Muscle of leg (tissue), 11 donors: Measurements from ENCODE around the gene TNFSF9. TPM values are rescaled to one million over a fixed set of nuclear protein-coding genes. Genes with fewer than 3 reads are reported as not detected.

Experiments
- DNase-seq: peaks from one replicate; pipeline ENCODE4 v3.0.0; 2013
- H3K27ac ChIP-seq: one replicate; pipeline ENCODE4 v1.5.1; 2013; ENCODE audit warnings: mild to moderate bottlenecking, low read length, control low read depth
- H3K27me3 ChIP-seq: one replicate; pipeline ENCODE4 v1.6.1; 2013; ENCODE audit warnings: low read length; ENCODE audit not compliant: control insufficient read depth, insufficient read depth
- H3K36me3 ChIP-seq: one replicate; pipeline ENCODE4 v1.6.1; 2013; ENCODE audit warnings: low read length; ENCODE audit not compliant: control insufficient read depth, insufficient read depth
- H3K4me1 ChIP-seq: one replicate; pipeline ENCODE4 v1.6.1; 2013; ENCODE audit warnings: low read length; ENCODE audit not compliant: control insufficient read depth, insufficient read depth
- H3K4me3 ChIP-seq: one replicate; pipeline ENCODE4 v1.5.1; 2013; ENCODE audit warnings: low read length, control low read depth
- H3K9me3 ChIP-seq: replicated peaks from 2 replicates; pipeline ENCODE4 v1.6.1; 2013; ENCODE audit warnings: low read depth, low read length; ENCODE audit not compliant: control insufficient read depth
- WGBS: methylation state at CpG from one replicate; pipeline ENCODE4 v1.1.5; 2013; ENCODE audit warnings: missing lambda C conversion rate; ENCODE audit not compliant: insufficient coverage; 5-methylcytosine and 5-hydroxymethylcytosine counted together
- polyA plus RNA-seq, 8 donors: library from polyadenylated mRNA; unstranded; fragments of 120-200 nt; gene quantifications; one replicate each; pipeline versions ENCODE4 v1.2.1 to v1.2.3, GENCODE V29; 2013; ENCODE audit warnings: inconsistent platforms in 1 of 8, low replicate concordance in 1 of 8; ENCODE audit not compliant: insufficient read length in 8 of 8, insufficient read depth in 1 of 8
- total RNA-seq: library from RNA; stranded (reverse); fragments of 120-200 nt; gene quantifications from one replicate; pipeline ENCODE4 v1.2.4, GENCODE V29; 2013

The TNFSF9 gene
- total and polyA plus RNA-seq, 9 donors = 0.23 to 1.3 (median 0.96) TPM

GRCh38 chr19:6509118-6509971 is 21.5 kb upstream of the TNFSF9 start:
- H3K4me1 ChIP-seq = no peaks in the 10 kb centered on the region
- no peaks in the 10 kb centered on the region for H3K9me3 ChIP-seq
- no peak overlapping the region for H3K27ac ChIP-seq

GRCh38 chr19:6510618-6511017 is 20.2 kb upstream of the TNFSF9 start:
- no peak for DNase-seq
- no peaks in the 10 kb centered on the region for H3K27me3 ChIP-seq
- H3K9me3 ChIP-seq = no peaks in the 10 kb centered on the region
- H3K36me3 ChIP-seq = no peaks in the 10 kb centered on the region
- H3K4me1 ChIP-seq = no peaks in the 10 kb centered on the region
- whole genome bisulfite sequencing = 77% methylated on average over 4 of the region's 7 CpGs
- H3K27ac ChIP-seq = no peak overlapping the region
- no peak overlapping the region for H3K4me3 ChIP-seq

More at GRCh38 chr19:6509118-6509971, 21.5 kb upstream of the TNFSF9 start:
- no peak for DNase-seq
- Histone ChIP-seq H3K4me3 (no peak overlapping the region), H3K27me3 (no peaks in the 10 kb centered on the region), H3K36me3 (no peaks in the 10 kb centered on the region)
- 80% methylated on average over 13 of the region's 20 CpGs for WGBS

- Histone ChIP-seq H3K4me1 (peaks cover 11% of the 10 kb centered on the region), H3K9me3 (no peaks in the 10 kb centered on the region), H3K36me3 (no peaks in the 10 kb centered on the region), H3K4me3 (no peak overlapping the region), H3K27me3 (no peaks in the 10 kb centered on the region), H3K27ac (no peak overlapping the region)
- WGBS = no CpG with 5 or more reads among the region's 9 CpGs
- no peak for DNase-seq
Observed at GRCh38 chr19:6514089-6514488, 16.7 kb upstream of the TNFSF9 start.

- no peak overlapping the region for H3K27ac ChIP-seq
- H3K4me3 ChIP-seq = no peak overlapping the region
- no peaks in the 10 kb centered on the region for H3K36me3 ChIP-seq
- peaks cover 11% of the 10 kb centered on the region for H3K4me1 ChIP-seq
- DNase-seq = no peak
- no peaks in the 10 kb centered on the region for H3K9me3 ChIP-seq
- no peaks in the 10 kb centered on the region for H3K27me3 ChIP-seq
- 81% methylated on average over 12 of the region's 15 CpGs for WGBS
Observed at GRCh38 chr19:6514926-6515544, 15.8 kb upstream of the TNFSF9 start.

GRCh38 chr19:6516018-6516658 is 14.7 kb upstream of the TNFSF9 start:
- peak overlapping the region; percentile 62 for H3K4me3 ChIP-seq
- peak overlapping the region; percentile 69 for H3K27ac ChIP-seq
- peaks cover 11% of the 10 kb centered on the region for H3K4me1 ChIP-seq
- no peaks in the 10 kb centered on the region for H3K9me3 ChIP-seq
- H3K36me3 ChIP-seq = no peaks in the 10 kb centered on the region
- DNase-seq = peak; percentile 94
- under 1% methylated on average over 25 of the region's 26 CpGs for WGBS
- H3K27me3 ChIP-seq = no peaks in the 10 kb centered on the region

GRCh38 chr19:6516659-6517291 is 14.1 kb upstream of the TNFSF9 start:
- Histone ChIP-seq H3K36me3 (no peaks in the 10 kb centered on the region), H3K4me3 (peak overlapping the region; percentile 62), H3K9me3 (no peaks in the 10 kb centered on the region), H3K4me1 (peaks cover 11% of the 10 kb centered on the region), H3K27ac (peak overlapping the region; percentile 69), H3K27me3 (no peaks in the 10 kb centered on the region)
- DNase-seq = peak; percentile 90
- 2% methylated on average over 16 of the region's 38 CpGs for WGBS

- no peak for DNase-seq
- H3K9me3 ChIP-seq = no peaks in the 10 kb centered on the region
- no peaks in the 10 kb centered on the region for H3K36me3 ChIP-seq
- WGBS = 58% methylated on average over 8 of the region's 14 CpGs
- no peak overlapping the region for H3K27ac ChIP-seq
- no peaks in the 10 kb centered on the region for H3K27me3 ChIP-seq
- no peak overlapping the region for H3K4me3 ChIP-seq
- H3K4me1 ChIP-seq = peaks cover 11% of the 10 kb centered on the region
Observed at GRCh38 chr19:6518145-6518911, 12.5 kb upstream of the TNFSF9 start.

- H3K36me3 ChIP-seq = no peaks in the 10 kb centered on the region
- no peak overlapping the region for H3K4me3 ChIP-seq
- H3K27ac ChIP-seq = no peak overlapping the region
- no peaks in the 10 kb centered on the region for H3K27me3 ChIP-seq
- peak; percentile 73 for DNase-seq
- H3K9me3 ChIP-seq = no peaks in the 10 kb centered on the region
- peaks cover 11% of the 10 kb centered on the region for H3K4me1 ChIP-seq
- WGBS = no CpG with 5 or more reads among the region's 2 CpGs
Observed at GRCh38 chr19:6519289-6519688, 11.5 kb upstream of the TNFSF9 start.

GRCh38 chr19:6521718-6522646 is 8.8 kb upstream of the TNFSF9 start:
- H3K9me3 ChIP-seq = no peaks in the 10 kb centered on the region
- no peak overlapping the region for H3K27ac ChIP-seq
- no peak for DNase-seq
- H3K36me3 ChIP-seq = no peaks in the 10 kb centered on the region
- no peak overlapping the region for H3K4me3 ChIP-seq
- H3K27me3 ChIP-seq = no peaks in the 10 kb centered on the region
- WGBS = 45% methylated on average over 18 of the region's 20 CpGs
- H3K4me1 ChIP-seq = peaks cover 5% of the 10 kb centered on the region
